Stimulated activated CD8-positive, alpha-beta memory T cell treated with anti-CD3 and anti-CD28 coated beads, Interleukin-4, amount 100 ng/mL, for 48 hours (primary cell): ENCODE data around the gene VCL.
"Not testable (repeated sequence)": the region's sequence is repeated elsewhere in the genome, so short reads cannot be mapped to it uniquely, and the experiment has no call there.

ENCODE experiments used
- DNase-seq: peaks from one replicate; pipeline ENCODE4 v3.0.0-alpha.2; 2020

Gene VCL

GRCh38 chr10:73973427-73973826 is 24.5 kb upstream of the VCL start:
- no peak for DNase-seq

GRCh38 chr10:73974309-73974946 is 23.5 kb upstream of the VCL start:
- DNase-seq = no peak

- DNase-seq = no peak
Observed at GRCh38 chr10:73975388-73975787, 22.5 kb upstream of the VCL start.

GRCh38 chr10:73979141-73979808 is 18.6 kb upstream of the VCL start:
- no peak for DNase-seq

- DNase-seq = no peak
Observed at GRCh38 chr10:73979809-73980433, 18.0 kb upstream of the VCL start.

- DNase-seq = no peak
Observed at GRCh38 chr10:73981812-73982211, 16.1 kb upstream of the VCL start.

GRCh38 chr10:73983096-73984047 is 14.5 kb upstream of the VCL start:
- no peak for DNase-seq

GRCh38 chr10:73989594-73990150 is 8.2 kb upstream of the VCL start:
- no peak for DNase-seq

- no peak for DNase-seq
Observed at GRCh38 chr10:73991203-73991883, 6.6 kb upstream of the VCL start.

- DNase-seq = peak; percentile 77
Observed at GRCh38 chr10:73991884-73992245, 6.1 kb upstream of the VCL start.

- peak; percentile 40 for DNase-seq
Observed at GRCh38 chr10:73992899-73993788, 4.8 kb upstream of the VCL start.

- no peak for DNase-seq
Observed at GRCh38 chr10:73995035-73995358, 2.9 kb upstream of the VCL start.

GRCh38 chr10:73997461-73997786 is 492 bp upstream of the VCL start:
- DNase-seq = no peak

- DNase-seq = peak; percentile 33
Observed at GRCh38 chr10:73998623-73998928, 660 bp downstream of the VCL start.

GRCh38 chr10:73998929-73999691 is 1.2 kb downstream of the VCL start:
- DNase-seq = peak; percentile 37

GRCh38 chr10:73999703-74000102 is 1.8 kb downstream of the VCL start:
- DNase-seq = no peak

GRCh38 chr10:74000244-74000643 is 2.3 kb downstream of the VCL start:
- DNase-seq = not testable (repeated sequence)

GRCh38 chr10:74000892-74001669 is 3.2 kb downstream of the VCL start:
- DNase-seq = no peak

- DNase-seq = no peak
Observed at GRCh38 chr10:74006269-74006668, 8.4 kb downstream of the VCL start.

GRCh38 chr10:74008212-74008731 is 10.4 kb downstream of the VCL start:
- DNase-seq = no peak
